Epithelial cell of proximal tubule (primary cell): ENCODE results near the gene FN3K. TPM values are rescaled to one million over a fixed set of nuclear protein-coding genes. Genes with fewer than 3 reads are reported as not detected.

ENCODE experiments used
- DNase-seq: peaks from one replicate; pipeline ENCODE4 v3.0.0-alpha.2; 2011; ENCODE audit warnings: low read depth
- H3K4me3 ChIP-seq: 2 replicates; pipeline ENCODE4 v1.5.1; 2011; ENCODE audit warnings: low read depth, mild to moderate bottlenecking, low read length
- total RNA-seq: library from RNA; depleted of rRNA; stranded (reverse); fragments of >200 nt; gene quantifications from 2 replicates; pipeline ENCODE4 v1.2.3, GENCODE V29; 2015
- TF ChIP-seq, protein P1 (sequence below): conservative IDR thresholded peaks from 2 replicates; pipeline ENCODE4 v1.5.1; 2012; ENCODE audit warnings: low read depth, mild to moderate bottlenecking, low read length

FN3K gene
- total RNA-seq, 1 donor from 2014 or later, result 0.69 TPM

DNA sequence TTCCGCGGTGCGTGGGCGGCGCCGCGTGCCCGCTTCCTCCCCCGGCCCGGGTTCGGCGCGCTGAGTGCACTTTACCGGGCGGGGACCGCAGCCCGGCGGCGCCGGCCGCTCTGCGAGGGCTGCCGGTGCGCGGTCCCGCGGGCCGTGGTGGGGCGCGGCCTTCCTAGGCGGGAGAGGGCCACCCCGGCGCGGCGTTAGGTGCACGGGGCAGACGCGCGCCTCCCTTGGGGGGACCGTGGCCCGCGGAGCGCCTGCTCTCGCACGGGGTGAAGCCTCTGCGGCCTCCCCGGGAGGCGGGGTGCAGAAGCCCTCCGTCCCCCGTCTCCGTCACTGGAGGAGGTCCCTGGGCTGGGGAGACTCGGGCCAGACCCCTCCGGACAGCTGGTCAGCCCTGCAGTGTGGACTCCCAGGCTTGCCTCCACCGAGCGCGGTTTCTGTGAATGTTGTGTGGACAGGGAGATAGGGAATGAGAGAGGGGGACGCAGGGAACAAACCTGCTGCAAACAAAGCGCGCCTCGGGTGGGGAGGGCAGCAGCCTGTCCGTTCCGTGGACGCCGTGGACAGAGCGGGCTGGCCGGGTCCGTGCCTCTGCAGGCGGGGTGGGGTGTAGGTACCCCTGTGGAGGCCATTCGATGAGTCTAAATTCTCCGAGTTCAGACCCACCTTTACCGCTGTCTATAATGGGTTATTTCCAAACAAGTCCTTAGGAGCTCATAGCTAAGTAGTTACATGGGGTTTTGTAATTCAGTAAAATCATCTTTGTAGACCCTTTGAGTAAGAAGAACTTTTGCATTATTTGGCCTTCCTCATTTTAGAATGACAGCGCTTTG is 17.2 kb downstream of the FN3K start:
- DNase-seq, result no peak
- TF ChIP-seq, protein P1, sequence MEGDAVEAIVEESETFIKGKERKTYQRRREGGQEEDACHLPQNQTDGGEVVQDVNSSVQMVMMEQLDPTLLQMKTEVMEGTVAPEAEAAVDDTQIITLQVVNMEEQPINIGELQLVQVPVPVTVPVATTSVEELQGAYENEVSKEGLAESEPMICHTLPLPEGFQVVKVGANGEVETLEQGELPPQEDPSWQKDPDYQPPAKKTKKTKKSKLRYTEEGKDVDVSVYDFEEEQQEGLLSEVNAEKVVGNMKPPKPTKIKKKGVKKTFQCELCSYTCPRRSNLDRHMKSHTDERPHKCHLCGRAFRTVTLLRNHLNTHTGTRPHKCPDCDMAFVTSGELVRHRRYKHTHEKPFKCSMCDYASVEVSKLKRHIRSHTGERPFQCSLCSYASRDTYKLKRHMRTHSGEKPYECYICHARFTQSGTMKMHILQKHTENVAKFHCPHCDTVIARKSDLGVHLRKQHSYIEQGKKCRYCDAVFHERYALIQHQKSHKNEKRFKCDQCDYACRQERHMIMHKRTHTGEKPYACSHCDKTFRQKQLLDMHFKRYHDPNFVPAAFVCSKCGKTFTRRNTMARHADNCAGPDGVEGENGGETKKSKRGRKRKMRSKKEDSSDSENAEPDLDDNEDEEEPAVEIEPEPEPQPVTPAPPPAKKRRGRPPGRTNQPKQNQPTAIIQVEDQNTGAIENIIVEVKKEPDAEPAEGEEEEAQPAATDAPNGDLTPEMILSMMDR, result no peak
- H3K4me3 ChIP-seq, result peak overlapping the region; percentile 91

DNA sequence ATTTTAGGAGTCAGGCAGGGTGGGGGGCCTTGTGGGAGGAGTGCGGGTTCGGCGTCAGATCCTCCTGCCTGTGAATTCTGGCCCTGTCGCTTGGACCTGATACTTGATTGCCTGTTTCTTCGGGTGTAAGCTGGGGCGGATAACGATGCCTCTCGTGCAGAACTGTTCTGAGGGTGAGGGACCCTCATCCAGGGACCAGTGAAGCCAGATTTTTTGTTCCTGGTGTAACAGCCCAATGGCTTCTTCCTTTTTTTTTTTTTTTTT is 17.7 kb downstream of the FN3K start:
- H3K4me3 ChIP-seq, result peak overlapping the region; percentile 91
- DNase-seq, result no peak
- TF ChIP-seq, protein P1, result no peak

DNA sequence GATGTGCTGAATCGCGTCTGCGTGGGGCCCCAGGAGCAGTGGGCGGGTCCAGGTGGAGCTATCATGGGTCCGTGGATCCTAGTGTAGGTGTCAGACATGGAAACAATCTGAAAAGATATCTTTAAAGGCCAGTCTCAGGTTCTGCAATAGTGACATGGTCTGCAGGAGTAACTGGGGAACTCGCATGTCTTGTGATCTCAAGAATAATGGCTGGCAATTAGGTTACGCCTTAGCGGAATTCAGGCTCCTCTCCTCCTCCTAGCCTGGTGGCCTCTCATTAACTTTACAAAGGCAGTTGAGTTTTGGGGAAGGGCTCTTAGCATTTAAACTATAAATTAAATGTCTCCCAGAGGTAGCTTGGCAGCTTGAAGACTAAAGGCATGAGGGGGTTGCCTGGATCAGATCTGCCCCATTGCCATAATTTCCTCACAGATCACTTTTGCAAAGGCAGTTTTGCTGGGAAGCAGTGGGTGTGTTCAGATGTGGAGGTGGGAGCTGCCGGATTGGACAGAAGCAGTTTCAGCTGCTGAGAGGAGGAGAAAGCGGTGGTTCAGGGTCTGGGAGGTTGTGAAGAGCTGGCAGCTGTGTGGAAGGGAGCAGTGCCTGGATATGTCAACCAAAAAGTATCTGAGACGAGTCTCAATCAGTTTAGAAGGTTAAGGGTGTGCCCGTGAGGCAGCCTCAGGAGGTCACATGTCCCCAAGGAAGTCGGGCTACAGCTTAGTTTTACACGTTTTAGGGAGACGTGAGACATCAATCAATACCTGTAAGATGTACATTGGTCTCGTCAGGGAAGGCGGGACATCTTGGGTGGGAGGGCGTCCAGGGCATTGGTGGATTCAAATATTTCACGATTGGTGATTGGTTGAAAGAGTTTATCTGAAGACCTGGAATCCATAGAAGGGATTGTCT is 19.1 kb downstream of the FN3K start:
- peak overlapping the region; percentile 13 for H3K4me3 ChIP-seq
- TF ChIP-seq, protein P1, result no peak
- no peak for DNase-seq

DNA sequence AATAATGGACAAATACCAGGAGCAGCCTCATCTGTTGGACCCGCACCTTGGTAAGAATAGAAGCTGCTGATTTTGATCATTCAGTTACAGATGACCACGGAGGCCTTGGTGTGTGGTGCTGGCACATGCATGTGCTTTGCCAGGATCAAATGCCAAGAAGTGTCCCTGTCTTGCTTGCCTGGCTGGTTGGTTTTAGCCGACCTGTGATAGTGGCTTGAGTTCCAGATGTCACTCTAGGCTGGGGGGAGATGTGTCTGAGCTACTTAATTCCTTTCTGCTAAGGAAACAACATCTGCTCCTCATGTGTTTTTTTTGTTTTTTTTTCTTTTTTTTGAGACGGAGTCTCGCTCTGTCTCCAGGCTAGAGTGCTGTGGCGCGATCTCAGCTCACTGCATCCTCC is 20.8 kb downstream of the FN3K start:
- TF ChIP-seq, protein P1, result no peak
- DNase-seq, result no peak
- H3K4me3 ChIP-seq, result no peak overlapping the region

DNA sequence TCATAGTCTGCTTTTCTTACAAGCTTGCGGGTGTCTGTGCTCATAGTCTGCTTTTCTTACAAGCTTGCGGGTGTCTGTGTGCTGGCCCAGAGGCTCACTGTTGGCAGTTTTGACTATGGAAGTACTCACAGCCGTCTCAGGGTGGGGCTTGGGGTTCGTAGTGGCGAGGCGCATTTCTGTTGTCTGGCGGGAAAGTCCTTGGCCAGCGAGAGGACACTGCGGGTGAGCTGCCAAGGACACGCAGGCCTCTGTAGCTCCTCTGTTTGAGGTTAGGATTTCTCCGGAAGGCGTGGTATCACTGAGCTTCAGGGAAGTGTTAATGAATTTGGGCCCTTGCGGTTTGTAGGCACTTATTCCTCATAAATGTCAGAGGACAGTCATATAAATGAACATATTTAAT is 30.0 kb downstream of the FN3K start:
- TF ChIP-seq, protein P1, result no peak
- DNase-seq, result no peak
- H3K4me3 ChIP-seq, result no peak overlapping the region

DNA sequence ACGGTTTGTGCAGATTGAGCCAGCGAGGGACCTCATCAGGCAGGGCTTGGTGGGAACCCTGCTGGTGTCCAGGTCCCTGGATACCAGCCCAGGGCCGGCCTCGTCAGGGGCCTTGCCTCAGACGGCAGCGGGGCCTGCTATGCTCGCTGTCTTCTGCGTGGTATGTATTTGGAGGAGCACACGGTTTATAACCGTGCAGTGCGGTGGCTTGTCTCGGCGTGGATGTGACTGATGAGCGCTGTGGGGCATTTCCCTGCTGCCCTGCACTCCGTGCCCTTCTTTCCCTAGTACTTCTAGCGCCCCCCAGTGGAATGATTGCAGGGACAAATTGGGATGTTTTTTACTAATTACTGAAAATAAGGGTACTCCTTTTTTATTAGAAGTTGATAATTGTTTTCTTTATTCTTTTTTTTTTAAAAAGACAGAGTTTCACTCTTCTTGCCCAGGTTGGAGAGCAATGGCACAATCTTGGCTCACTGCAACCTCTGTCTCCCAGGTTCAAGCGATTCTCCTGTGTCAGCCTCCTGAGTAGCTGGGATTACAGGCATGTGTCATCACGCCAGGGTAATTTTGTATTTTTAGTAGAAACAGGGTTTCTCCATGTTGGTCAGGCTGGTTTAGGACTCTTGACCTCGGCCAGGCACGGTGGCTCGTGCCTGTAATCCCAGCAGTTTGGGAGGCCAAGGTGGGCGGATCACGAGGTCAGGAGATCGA is 31.8 kb downstream of the FN3K start:
- no peak for DNase-seq
- TF ChIP-seq, protein P1, result peak; percentile 74
- H3K4me3 ChIP-seq, result no peak overlapping the region
